Kidney tubule cell (primary cell): ENCODE measurements around the gene FYCO1.
"Not testable (repeated sequence)": the region's sequence is repeated elsewhere in the genome, so short reads cannot be mapped to it uniquely, and the experiment has no call there.

ENCODE experiments used
- DNase-seq: peaks from one replicate; pipeline ENCODE4 v3.0.0-alpha.2; 2018; ENCODE audit warnings: low spot score

Gene FYCO1

GRCh38 chr3:45995236-45996192 is at the start of gene FYCO1:
TSS of gene FYCO1 (minus strand) at chr3:45995824. CDS start at chr3:45984910, 10,914 bp downstream.
- peak; percentile 91 for DNase-seq

GRCh38 chr3:46038916-46039315 is 43.3 kb upstream of the FYCO1 start:
- DNase-seq = no peak

GRCh38 chr3:46038071-46038470 is 42.4 kb upstream of the FYCO1 start:
- not testable (repeated sequence) for DNase-seq

GRCh38 chr3:46036191-46036590 is 40.6 kb upstream of the FYCO1 start:
- DNase-seq = no peak

GRCh38 chr3:46031747-46032146 is 36.1 kb upstream of the FYCO1 start:
- no peak for DNase-seq

- no peak for DNase-seq
Measured at GRCh38 chr3:46031269-46031668, 35.6 kb upstream of the FYCO1 start.

- DNase-seq = no peak
Measured at GRCh38 chr3:46030626-46031025, 35.0 kb upstream of the FYCO1 start.

GRCh38 chr3:46029953-46030543 is 34.4 kb upstream of the FYCO1 start:
- DNase-seq = no peak

GRCh38 chr3:46027736-46028397 is 32.2 kb upstream of the FYCO1 start:
- no peak for DNase-seq

- no peak for DNase-seq
Measured at GRCh38 chr3:46027021-46027705, 31.5 kb upstream of the FYCO1 start, which contains the start of gene XCR1. TSS of gene XCR1 (minus strand) at chr3:46027483. CDS start at chr3:46021947, 5,536 bp downstream.

- no peak for DNase-seq
Measured at GRCh38 chr3:46025139-46025538, 29.5 kb upstream of the FYCO1 start.

GRCh38 chr3:46024131-46024530 is 28.5 kb upstream of the FYCO1 start:
- no peak for DNase-seq

GRCh38 chr3:46022909-46023785 is 27.5 kb upstream of the FYCO1 start:
- DNase-seq = no peak

GRCh38 chr3:46021516-46021915 is 25.9 kb upstream of the FYCO1 start:
- DNase-seq = no peak

GRCh38 chr3:46020766-46021510 is 25.3 kb upstream of the FYCO1 start:
- DNase-seq = no peak

GRCh38 chr3:46019707-46020106 is 24.1 kb upstream of the FYCO1 start:
- peak; percentile 24 for DNase-seq

- peak; percentile 12 for DNase-seq
Measured at GRCh38 chr3:46017720-46018119, 22.1 kb upstream of the FYCO1 start.

GRCh38 chr3:46013316-46014094 is 17.9 kb upstream of the FYCO1 start:
- DNase-seq = no peak

- DNase-seq = no peak
Measured at GRCh38 chr3:46012246-46012645, 16.6 kb upstream of the FYCO1 start.
